Stimulated activated CD8-positive, alpha-beta memory T cell treated with anti-CD3 and anti-CD28 coated beads, Interleukin-15, amount 100 ng/mL, for 24 hours (primary cell): Measurements from ENCODE around the gene MAN1A1.

ENCODE experiments used
- DNase-seq: peaks from one replicate; pipeline ENCODE4 v3.0.0-alpha.2; 2020; ENCODE audit warnings: low read depth

The MAN1A1 gene

DNA sequence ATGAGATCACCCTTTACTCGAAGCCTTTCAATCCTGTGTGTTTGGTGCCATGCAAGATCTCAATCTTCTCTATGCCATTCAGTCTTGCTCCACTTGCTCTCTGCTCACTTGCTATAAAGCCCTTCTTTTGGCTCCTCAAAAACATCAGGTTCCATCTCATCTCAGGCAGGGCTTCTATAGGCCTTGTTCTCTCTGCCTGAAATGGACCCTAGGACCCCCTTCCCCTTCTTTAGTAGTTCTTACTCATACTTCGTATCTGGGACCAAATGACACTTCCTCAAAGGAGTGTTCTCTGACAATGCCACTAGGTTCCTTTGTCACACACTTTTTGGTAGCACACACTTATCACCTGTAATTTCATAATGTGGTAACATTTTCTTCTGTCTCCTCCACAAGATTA is 154.4 kb downstream of the MAN1A1 start:
- DNase-seq: no peak

DNA sequence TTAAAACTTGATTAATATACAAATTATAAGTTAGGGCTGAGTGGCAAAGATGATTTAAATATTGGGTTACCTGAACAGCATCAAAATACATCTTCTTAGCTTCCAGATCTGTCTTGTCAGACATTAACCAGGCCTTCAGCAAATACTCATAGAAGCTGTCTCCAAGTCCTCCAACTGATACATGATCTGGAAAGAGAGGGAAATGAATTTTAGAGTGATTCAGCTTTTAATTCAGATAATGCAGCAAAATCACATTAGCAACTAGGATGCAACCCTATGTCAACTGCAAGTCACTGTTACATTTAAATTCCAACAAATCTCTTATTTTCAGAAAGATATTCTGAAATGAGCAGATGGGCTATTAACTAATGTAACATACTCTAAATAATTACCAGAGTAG is 155.9 kb downstream of the MAN1A1 start:
- no peak for DNase-seq

DNA sequence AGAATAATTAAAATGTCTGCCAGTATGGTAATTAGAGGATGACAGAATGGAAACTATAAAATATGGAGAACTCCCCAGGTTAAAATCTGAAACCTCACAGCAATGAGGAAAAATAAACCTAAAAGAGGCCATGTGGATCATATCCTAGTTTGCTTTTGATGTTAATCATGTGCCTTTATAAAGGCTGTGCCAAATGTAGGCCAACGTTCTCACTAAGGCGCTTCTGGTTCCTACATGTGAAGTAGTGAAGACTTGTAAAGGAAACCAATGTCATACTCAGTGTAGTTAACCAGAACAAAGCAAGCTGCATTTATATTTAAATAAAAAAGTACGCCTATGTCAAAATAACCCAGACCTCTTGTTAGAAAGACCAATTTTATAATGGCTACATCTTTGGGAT is 157.4 kb downstream of the MAN1A1 start:
- no peak for DNase-seq

DNA sequence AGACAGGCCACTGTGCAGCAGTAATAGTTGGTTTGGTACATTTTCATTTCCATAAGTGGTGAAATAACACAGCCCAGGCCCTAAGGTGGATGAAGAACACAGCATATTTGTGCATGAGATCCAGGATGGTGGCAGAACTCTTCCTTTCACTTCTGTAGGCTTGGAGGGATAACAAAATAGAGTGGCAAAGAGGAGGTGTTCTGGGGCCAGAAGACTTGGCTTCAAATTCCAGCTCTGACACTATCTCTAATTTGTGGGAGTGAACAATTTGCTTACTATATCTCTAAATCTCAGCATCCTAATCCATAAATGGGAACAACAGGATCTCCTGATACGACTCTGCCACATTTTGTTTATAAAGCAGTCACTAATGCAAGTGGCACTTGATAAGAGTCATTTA is 159.4 kb downstream of the MAN1A1 start:
- DNase-seq: no peak

DNA sequence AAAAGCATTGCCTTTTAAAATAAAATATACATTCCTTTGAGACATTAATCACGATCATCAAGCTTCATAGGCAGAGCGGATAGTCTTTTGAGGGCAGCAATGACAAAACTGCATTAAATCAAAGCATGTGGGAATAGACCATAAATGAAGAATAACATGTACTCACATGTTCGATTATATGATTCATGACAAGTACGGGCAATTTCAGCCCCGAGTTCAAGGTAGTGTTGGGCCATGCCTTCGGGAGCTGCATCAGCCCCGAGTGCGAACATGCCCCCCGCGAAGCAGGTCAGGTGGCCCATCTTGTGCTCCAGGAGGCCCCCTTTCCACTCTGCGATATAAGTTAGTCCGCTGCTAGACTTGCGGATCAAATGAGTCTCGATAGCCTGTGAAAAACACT is 160.1 kb downstream of the MAN1A1 start:
- no peak for DNase-seq

DNA sequence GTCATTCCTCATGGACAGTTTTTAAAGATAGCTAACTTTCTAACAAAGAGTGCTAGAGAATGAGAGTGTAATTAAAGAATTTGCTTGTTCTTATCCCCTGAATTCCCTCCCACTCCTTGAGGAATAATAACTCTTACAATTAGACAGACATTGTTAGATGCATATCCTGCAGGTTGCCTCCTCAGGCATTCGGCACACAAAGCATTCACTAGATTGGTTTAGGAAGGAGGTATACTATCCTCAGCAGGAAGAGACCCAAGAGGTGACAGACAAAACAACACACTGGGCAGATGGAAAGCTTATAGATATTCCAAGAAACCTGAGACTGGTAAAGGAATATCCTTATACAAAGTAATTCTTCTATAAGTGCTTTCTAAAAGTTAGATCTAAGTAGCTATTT is 162.0 kb downstream of the MAN1A1 start:
- DNase-seq: no peak

DNA sequence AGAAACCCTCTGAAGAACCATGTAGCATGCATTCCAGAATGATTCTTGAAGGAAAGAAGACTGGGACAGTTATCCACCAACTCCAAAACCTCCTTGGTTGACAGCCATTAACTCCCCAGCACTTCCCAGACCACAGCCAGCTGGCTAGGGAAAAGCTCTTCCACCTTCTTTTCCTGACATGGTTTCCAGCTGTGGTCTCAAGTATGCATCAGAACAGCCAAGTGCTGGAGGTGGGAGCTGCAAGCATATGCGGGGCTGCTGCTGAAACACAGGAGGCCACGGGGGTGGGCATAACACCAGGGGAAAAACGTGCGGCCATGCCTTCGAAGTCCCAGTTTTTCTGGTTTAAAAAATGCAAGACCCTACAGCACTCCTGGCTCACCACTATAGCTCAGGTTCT is 163.1 kb downstream of the MAN1A1 start:
- DNase-seq: no peak

DNA sequence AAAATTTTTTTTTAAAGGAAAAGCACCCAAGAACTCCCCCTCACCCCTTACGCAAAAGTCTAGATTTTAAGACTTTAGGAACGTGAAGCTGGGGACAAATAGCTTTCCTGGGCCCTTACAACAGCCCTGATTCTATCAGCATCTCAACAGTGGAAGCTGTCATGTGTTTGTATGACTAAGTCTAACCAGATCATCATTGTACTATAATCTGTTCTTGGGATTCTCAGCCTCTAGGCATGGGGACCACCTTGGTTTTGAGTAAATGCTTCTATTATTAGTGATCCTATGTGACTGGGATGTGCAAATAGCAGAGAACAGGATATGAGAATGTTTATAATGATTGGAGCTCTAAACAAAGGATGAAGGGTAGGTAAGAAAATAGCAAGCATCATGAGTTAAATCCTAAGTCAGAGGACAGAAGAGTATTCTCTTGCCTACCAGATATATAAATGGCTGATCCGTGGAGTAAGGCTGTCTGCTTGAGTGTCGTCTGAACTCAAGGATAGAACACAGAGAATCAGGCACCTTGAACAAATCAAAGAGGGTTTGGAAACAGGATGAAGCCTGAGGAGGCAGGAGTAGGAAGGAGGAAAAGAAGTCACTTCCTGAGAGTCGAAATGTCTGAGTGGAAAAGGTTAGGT is 165.4 kb downstream of the MAN1A1 start:
- no peak for DNase-seq

DNA sequence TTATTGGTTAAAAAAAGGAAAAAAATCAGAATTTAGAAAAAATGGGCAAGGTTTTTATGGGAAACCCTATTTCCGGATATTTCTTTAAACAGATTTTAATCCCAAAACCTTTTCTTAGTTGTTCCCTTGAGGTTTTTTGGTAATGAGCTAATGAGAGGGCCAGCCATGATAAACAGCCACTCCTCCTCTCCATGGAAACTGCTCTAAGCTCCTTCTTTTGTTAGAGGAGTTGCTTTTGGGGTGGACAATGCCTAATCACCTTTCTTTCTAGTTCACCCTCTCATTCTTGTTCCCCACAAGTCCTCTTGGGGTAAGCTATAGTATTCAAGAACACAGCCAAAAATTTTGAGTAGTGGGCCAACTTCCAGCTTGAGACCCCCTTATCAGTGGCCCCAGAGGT is 166.1 kb downstream of the MAN1A1 start:
- DNase-seq: no peak

DNA sequence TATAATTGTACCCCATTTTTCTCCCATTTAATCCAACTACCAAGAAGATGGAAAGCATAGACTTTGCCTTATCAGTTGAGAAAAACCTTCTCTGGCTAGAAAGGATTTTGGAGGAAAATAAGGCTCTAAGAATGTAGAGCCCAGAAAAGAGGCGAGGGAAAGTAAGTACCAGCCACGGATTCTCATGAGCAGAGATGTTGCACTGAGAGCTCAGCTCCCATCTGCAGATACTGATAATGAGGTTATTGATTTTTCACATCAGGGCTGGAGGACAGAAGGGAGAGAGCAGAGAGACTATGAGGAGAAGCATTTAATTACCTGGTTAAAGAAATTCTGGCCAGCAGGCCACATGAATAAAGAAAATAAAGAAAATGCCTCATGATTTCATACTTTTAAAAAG is 166.7 kb downstream of the MAN1A1 start:
- no peak for DNase-seq

DNA sequence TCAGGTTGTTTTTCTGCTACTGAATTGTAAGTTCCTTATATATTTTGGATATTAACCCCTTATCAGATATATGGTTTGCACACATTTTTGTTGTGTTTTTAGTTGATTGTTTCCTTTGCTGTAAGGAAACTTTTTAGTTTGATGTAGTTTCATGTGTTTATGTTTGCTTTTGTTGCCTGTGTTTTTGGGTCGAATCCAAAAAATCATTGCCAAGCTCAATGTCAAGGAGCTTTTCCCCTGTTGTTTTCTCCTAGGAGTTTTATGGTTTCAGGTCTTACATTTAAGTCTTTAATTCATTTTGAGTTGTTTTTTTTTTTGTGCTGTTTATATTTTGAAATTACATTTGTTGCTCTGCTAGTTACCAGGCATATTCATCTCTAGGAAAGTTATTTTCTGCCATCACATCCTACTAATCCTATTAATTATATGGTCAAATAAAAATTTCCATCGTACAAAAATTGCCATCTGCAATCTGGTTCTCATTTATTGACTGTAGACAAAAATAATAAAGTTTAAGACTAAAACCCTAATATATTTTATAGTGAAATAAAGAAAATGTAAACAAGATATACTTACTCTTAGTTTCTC is 167.3 kb downstream of the MAN1A1 start:
- no peak for DNase-seq

DNA sequence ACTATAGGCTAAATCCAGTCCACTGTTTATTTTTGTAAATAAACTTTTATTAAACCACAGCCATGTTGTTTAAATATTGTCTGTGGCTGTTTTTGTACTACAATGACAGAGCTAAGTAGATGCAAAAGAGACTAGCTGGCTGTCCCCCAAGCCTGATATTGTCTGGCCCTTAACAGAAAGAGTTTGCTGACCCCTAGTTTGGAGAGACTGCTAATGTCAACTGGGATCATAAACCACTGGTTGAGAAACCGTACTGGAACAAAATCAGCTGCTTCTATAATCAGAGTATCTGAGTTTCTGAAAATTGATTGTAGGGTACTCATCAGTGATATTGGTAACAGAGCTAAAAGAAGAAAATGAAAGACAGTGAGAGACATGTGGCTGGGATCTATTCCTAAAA is 168.5 kb downstream of the MAN1A1 start:
- no peak for DNase-seq

DNA sequence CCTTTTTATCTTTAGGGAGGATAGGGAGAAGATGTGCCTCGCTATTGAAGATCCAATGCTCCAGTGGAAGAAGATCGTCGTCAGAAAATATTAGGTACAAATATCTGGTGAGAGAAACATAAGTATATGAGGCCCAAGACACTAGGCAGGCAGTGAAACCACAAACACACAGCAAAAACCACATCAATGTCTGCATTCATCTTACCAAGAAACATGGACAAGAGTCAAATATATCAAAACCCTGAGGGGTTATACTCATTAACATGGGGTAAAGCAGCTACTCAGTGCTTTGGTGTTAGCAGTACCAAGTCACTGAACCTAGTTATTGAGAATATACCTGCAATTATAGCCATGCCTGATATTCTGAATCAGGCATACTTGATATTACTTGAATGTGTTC is 169.7 kb downstream of the MAN1A1 start:
- DNase-seq: no peak

DNA sequence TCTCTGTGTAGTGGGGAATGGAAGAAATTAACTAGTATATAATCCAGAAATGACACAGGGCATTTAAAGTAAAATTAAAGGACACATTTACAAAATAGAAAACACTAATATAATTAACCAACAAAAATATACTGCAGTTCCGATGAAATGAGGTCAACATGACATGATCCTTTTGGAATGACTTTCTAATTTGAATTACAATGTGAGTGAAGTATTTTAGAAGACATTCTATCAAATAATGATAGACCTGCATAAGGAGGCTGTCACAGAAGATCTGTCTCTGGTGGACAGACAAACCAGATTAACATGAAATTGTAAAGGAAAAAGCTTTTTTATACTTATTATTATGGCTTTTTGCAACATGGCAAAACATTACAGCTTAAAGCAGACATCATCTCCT is 170.5 kb downstream of the MAN1A1 start:
- no peak for DNase-seq

DNA sequence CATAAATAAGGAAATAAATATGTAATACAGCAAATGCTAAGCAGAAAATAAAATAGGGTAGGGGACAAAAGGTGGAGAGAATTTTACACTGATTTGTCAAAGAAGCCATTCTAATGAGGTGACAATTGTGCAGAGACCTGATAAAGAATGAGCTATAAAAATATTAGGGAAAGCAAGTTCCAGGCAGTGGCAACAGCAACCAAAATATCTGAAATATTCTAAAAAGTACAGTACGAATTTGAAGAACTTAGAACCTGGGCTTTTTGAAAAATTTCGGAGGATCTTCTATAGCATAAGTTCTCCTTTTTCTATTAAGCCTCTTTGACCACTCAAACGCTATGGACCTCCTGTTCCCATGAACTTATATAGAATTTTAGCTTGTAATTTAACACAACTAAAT is 173.1 kb downstream of the MAN1A1 start:
- DNase-seq: no peak

DNA sequence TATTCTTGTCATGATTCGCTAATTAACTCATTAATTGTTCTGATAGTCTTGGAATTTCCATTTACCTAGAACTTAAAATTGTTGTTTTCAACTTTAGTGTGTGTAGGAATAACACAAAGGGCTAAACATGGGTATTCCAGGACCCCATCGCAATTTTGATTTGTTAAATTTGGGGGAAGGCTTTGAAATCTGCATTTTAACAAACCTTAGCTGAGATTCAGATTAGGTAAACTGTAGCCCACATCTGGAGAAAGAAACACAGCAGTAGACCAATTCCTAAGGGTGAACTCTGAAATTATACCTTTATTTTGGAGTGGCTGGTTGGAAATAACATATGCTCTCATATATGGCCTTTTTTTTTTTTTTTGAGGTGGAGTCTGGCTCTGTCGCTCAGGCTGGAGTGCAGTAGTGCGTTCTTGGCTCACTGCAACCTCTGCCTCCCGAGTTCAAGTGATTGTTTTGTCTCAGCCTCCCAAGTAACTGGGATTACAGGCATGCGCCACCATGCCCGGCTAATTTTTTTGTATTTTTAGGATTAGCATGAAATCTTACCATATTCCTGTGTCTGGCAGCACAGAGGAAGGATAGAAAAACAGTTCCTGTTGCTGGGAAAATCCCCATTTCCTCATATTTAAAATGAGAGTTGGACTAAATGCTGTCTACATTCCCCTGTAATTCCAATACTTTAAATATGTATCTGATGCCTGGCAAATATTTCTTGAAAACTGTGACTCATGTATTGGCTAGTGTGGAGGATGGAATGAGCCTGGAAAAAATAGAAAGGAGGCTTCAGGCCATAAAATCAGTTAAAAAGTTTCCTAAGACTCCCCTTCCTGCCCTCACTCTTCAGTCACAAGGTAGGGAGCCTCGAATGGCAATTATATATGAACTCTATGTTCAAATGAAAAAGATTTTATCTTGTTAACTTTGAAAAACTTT is 174.4 kb downstream of the MAN1A1 start:
- no peak for DNase-seq

DNA sequence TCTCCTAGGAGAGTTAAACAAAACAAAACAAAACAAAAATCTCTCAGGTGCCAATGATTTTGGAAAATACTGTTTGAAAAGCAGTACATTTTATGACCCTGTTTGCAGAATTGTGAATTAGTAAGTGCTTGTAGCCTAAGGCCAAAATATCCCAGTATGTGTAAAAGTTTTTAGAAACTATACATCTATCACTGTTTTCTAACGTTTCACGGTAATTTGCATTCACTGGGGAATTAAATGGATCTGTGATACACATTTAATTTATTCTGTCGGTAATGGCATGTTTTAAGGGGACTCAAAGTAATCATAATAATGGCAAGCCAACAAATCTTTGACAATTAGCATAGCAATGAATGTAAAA is 175.5 kb downstream of the MAN1A1 start:
- DNase-seq: no peak

DNA sequence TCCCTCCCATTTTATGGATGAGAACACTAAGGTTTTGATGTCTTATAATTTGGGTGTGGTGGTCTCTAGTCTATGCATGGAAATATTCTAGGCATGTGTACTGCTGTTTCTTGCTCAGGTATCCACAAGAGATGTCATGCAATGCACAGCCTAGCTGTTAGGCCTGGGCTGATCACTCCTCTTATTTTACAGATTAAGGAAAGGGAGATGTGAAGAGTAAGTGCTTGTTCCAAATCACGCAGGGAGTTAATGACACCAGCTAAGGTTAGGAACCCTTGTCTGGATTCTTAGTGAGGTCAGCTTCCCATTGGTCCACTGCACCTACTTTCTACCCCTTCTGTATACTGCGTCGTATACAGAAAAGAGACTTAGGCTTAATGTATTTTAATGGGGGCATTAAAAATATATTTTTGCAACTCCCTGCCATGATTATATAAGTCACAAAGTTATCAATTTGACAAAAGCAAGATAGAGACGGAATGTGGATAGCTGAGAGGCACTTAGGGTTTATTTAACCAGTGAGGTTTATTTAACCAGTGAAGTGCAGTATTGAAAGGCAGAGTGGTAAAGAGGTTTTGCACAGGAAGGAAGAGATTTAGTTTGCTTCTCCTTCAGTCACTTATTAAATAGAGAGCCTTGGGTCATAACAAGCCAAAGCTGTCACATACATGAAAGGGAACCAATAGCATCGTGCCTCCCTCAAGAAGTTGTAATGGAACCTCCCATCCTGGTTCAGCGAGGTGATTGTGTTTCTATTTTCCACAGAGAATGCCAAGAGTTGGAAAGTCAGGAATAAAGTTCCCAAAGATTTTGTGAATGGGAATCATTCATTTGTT is 176.1 kb downstream of the MAN1A1 start:
- no peak for DNase-seq

DNA sequence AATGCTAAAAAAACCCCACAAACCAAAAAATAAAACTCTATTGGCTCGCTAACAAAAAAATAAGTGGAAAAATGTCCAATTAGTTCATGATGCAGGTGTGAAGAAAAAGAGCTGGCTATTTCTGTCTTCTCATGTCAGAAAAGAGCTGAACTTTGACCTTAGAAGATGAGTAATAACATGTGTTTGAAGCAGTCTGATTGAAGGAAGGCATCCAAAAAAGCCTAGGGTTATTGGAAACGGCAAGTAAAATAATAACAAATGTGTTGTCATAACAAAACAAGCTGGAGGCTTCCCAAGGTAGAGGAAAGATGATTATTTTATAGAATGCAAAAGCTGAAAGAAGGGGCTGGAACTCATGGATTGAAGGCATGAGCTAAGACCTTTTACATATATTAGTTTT is 176.7 kb downstream of the MAN1A1 start:
- no peak for DNase-seq

DNA sequence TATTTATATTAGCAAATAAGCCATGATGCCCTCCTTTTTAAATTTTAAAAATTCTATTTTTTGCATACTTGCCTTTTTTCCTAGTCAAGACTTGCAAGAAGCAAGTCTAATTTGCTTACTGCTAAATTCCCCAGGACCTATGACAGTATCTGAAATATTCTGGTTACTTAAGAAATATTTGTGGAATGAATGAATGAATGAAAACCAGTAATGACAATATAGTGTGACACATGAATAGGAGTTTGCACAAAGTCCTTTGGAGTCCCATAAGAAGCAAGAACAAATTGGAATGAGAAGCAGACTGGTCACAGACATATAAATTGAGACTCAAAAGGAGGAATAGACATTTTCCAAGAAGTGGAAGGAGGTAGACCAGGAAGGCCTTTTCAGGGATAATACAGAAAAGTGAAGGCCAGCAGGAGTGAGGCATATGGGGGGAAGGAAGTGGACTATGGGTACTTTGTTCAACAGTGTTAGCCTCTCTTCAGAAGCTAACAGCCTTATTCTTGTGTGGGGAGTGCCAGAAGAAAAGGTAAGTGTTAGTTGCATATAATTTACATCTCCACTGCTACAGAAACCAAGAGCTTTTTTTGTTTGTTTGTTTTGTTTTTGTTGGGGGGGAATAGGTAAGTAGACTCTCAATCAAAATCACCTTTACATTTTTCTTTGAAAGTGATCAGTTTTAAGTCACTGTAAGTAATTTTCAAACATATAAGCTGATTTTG is 177.5 kb downstream of the MAN1A1 start:
- DNase-seq: no peak

DNA sequence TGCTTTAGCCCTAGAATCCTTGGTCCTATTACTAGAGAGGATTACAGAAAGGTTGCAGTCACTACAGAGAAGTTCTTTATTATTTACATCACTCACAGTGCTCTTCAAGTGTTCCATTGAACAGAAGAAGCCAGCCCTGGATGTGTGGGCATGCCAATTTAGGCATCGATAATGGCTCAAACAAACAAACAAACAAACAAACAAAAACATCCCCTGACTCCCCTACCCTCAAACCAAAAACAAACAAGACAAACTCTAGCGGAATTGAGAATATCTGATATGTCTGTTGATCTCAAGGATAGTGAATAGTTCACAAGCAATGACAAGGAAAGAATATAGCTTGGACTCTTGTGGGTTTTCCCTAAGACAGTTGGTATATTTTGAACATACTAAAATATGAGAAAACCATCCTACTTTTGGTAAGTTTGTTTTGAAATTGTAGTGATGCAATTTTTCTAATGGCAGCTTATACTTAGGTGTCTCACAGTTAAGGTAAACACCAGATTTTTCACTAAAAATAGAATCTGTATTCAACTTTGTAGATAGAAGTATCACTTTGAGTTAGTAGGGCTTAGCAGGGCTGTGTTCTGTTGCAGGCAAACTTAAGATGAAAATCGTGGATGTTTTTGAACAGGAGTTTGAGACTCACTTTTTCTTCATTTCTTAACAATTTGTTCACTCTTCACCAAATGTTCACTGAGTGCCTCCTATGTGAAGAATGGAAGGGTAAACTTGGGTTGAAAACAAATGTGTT is 178.3 kb downstream of the MAN1A1 start:
- DNase-seq: no peak
